ENCODE data around the gene SEPTIN1. TPM values are rescaled to one million over a fixed set of nuclear protein-coding genes. Genes with fewer than 3 reads are reported as not detected.
A peak's percentile ranks its signal among the peaks of the same experiment; 100 is the strongest.

The SEPTIN1 gene
- total and polyA plus RNA-seq, 2 of the 13 experiments (the other 11 are each of a cell fraction or from before 2014, with no cell fraction given) = 0.18 to 0.67 TPM

- TF ChIP-seq HOXA5 (CRISPR knock-in tag; IDR thresholded peaks at IDR 0.05) (no peak), SOX13 (IDR thresholded peaks at IDR 0.05) (peak; percentile 74), SOX13 (CRISPR knock-in tag; conservative IDR thresholded peaks at IDR 0.05 in 1 of 2, IDR thresholded peaks at IDR 0.05 in 1 of 2) (peak in 1 of 2 experiments; percentile 96; a peak in 2 of 4 replicates), NONO (IDR thresholded peaks at IDR 0.05) (no peak), NONO (CRISPR knock-in tag; conservative IDR thresholded peaks at IDR 0.05) (peak; percentile 31; the same call in 1 of the 2 replicates), ZNF775 (CRISPR knock-in tag; IDR thresholded peaks at IDR 0.05; ENCODE audit: borderline replicate concordance) (no peak), CHD4 (IDR thresholded peaks at IDR 0.05; ENCODE audit: borderline replicate concordance, low read length) (peak; percentile 99), GLI4 (CRISPR knock-in tag; IDR thresholded peaks at IDR 0.05; ENCODE audit: borderline replicate concordance) (peak; percentile 21), MTF2 (CRISPR knock-in tag; IDR thresholded peaks at IDR 0.05; ENCODE audit: borderline replicate concordance) (no peak), ZHX1 (CRISPR knock-in tag; IDR thresholded peaks at IDR 0.05; ENCODE audit: low read depth) (no peak), BATF2 (CRISPR knock-in tag; IDR thresholded peaks at IDR 0.05) (no peak), GABPA (IDR thresholded peaks at IDR 0.05; ENCODE audit: low read depth, low read length) (no peak), GABPA (CRISPR knock-in tag; IDR thresholded peaks at IDR 0.05; ENCODE audit: low read depth) (peak; percentile 54), ZNF282 (IDR thresholded peaks at IDR 0.05; ENCODE audit: partially characterized antibody) (no peak), ISX (CRISPR knock-in tag; conservative IDR thresholded peaks at IDR 0.05) (no peak), HDAC6 (IDR thresholded peaks at IDR 0.05; ENCODE audit: low read depth, low read length) (no peak), CHCHD3 (CRISPR knock-in tag; IDR thresholded peaks at IDR 0.05) (no peak), ZUFSP (CRISPR knock-in tag; IDR thresholded peaks at IDR 0.05; ENCODE audit: borderline replicate concordance) (no peak), CEBPZ (IDR thresholded peaks at IDR 0.05; ENCODE audit: low read length) (no peak), KDM3A (CRISPR knock-in tag; IDR thresholded peaks at IDR 0.05; ENCODE audit: low read depth) (no peak; the same call in 1 of the 2 replicates), ZMAT5 (CRISPR knock-in tag; IDR thresholded peaks at IDR 0.05; ENCODE audit: borderline replicate concordance, low read depth) (no peak)
Observed at GRCh38 chr16:30401768-30402425, 19.5 kb upstream of the SEPTIN1 start (continued).
